NCI-H748 treated with DMSO at 0.1 percent for 48 hours (cell line): ENCODE results near the gene RHBDD3.

Source experiments
- DNase-seq: peaks from one replicate; lab custom pipeline; 2025; lab: John Stamatoyannopoulos, UW

Gene RHBDD3

DNA sequence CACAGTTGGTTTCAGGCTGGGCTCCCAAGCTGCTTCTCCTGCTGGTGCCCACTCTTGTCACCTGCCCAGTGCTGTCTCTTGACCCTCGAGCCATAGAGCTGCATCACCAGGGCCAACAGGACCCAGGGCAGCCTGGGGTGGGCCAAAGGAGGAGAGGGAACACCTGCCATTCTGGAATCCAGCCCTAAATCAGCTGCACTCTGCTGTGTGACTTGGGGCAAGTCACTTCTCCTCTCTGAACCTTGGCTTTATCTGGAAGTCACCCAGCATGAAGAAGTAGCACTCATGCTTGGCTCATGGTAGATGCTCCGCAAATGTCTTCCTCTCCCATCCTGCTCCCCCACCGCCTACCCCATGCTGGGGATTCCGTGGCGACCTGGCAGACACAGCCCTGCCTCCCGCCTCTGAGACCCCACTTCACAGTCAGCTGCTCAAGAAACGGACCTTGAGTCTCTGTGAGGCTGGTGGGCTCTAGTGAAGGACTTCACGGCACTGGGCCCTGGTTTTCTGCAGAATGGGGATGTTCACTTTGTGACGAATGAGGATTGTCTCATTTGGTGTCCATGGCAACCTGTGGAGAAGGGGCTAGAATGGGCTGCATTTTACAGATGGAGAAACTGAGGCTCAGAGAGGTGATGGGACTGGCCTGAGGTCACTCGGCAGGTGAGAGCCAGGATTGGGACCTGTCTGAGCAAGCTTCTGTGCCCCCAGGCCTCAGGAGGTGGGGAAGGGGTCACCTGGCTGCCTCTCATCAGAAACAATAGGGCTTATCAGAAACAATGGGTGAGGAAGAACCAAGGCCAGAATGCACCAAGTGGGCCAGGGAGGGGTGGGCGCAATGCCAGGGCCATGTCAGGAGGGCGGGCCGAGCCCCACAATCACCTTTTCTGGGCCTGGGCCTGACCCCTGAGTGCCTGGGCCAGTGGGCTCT, 49.7 kb downstream of the RHBDD3 start:
- no peak for DNase-seq

- no peak for DNase-seq
These were observed 50.7 kb downstream of the RHBDD3 start for GRCh38 chr22:29216873-29217666.

DNA sequence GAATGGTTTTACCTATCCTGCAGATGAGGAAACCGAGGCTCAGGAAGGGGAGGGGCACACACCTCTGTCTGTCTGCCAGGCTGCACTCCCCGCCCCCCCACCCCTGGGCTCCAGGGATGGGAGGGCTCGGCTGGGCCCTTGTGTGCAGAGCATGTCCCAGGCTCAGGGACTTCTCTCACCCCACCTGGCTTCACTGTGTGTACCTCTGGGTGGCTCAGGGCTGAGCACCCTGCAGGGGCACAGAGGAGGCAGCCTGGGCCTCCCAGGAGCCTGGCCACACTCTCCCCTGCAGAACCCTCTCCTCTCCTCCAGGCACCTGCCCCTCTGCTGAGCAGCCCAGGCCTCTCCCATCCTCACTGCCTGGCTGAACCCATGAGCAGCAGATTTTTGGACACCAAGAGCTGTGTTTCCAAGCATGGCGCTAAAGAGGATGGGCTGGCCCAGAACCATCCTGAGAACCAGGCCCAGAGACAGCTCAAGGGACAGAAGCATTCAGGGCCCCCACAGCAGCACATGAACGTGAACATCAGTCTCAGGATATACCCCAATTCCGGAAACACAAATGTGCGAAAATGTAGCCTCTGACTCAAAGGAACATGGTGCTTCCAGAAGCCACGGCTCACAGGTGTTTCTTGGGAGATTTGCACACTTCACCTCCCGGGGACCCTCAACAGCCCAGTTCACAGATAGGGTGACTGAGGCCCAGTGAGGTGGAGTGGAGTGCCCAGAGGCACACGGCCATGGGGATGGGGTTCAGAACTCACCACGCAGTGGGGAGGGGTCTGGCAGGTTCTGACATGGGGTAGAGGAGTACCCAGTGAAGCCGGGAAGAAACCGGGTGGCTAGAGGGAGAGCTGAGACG, 51.5 kb downstream of the RHBDD3 start:
- no peak for DNase-seq

DNA sequence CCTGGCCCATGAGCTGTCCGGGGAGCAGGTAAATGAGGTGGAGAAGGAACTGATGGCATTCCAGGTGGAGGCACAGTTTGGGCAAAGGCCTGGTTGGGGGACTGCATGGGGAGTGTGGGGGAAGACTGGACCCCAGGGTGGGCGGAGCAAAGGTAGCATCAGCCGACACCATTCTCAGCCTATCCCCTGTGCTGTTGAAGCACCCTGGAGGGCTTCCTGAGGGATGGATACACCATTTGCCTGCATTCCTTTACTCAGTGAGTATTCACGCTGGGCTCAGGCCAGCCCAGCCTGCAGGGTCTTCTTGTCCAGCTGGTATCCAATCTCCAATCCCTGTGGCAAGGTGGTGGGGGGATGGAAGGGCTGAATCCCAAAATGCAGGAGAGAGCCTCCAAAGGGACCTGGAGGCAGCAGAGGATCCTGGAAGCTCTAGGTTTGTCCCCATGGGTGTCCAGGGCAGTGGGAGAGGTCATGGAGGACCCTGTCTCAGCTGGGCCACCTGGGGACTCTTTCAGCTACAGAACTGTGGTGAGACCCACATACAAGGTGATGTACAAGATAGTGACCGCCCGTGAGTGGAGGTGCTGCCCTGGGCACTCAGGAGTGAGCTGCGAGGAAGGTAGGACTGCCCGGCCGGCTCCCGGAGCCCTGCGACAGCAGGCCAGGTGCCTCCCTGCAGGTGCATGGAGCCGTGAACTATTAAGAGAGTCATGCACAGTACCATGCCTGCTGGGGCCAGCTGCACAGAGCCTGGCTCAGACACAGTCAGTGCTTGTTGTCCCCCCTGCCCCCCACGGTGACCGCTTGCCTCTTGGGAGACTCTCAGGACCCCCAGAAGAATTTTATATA, 52.5 kb downstream of the RHBDD3 start:
- DNase-seq: no peak

DNA sequence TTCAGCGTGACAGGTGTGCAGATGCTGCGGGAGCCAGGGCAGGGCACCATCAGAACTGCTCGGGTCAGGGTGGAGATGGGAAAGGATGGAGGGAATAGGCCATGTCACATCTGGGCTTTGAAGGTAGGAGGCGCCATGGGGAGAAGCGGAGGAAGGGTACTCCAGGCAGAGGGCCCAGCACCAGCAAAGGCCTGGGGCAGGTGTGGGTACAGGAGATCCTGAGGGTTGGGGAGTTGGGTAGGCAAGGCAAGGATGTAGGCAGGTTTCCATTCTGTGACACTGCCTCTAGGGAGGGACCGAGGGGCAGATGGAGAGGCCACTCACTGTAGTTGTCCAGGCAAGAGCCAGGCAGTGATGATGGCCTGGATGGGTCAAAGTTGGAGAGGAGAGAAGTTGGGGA, 53.5 kb downstream of the RHBDD3 start:
- no peak for DNase-seq

GRCh38 chr22:29213493-29213892, 54.3 kb downstream of the RHBDD3 start:
- DNase-seq: no peak

GRCh38 chr22:29212743-29213142, 55.0 kb downstream of the RHBDD3 start:
- no peak for DNase-seq

DNA sequence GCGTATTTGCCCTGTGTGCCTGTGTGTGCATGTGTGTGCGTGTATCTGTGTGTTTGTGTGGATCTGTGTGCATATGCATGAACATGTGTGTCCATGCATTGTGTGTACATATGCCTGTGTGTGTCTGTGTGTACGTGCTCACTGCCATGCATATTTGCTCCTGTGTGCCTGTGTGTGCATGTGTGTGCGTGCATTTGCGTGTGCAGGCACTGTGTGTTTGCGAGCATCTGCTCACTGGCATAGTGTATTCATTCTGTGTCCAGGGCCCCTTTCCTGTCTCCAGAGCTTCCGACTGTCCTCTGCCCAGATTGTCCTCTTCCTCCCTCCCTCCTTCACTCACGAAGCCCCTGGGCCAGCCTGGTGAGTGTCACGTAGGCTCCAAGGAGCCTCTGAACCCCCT, 56.3 kb downstream of the RHBDD3 start:
- DNase-seq: no peak

DNA sequence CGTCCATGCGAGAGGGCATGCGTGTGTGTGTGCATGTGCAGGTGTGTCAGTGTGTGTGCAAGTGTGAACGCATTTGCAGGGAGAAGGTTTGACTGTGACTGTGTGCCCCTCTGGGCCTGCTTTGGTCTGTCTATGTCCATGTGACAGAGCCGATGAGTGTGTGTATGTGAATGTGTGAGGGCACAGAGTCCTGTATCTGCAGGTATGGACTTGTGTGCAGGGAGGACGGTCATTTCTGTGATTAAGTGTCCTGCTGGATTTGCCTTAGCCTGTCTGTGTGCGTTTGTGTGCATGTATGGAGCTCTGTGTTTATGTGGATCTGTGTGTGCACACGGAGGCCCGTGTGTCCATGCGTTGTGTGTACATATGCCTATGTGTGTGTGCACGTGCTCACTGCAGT, 56.7 kb downstream of the RHBDD3 start:
- DNase-seq: no peak
